Renal cortex interstitium (tissue), 11 donors: ENCODE data around the gene IKZF2. TPM values are rescaled to one million over a fixed set of nuclear protein-coding genes. Genes with fewer than 3 reads are reported as not detected.

Experiments used
- DNase-seq, 11 donors: peaks; one replicate each; pipeline ENCODE4 v3.0.0-alpha.2; 2013; ENCODE audit warnings: low read depth in 9 of 11, low spot score in 4 of 11; ENCODE audit errors: extremely low read depth in 1 of 11
- polyA plus RNA-seq, 3 donors: library from polyadenylated mRNA; unstranded; fragments of 120-200 nt; gene quantifications; one replicate each; pipeline ENCODE4 v1.2.1, GENCODE V29; 2013; ENCODE audit not compliant: insufficient read length in 3 of 3

IKZF2 gene
- polyA plus RNA-seq, 3 donors: 6.5 to 9.6 (median 7.9) TPM

- DNase-seq: no peak
Measured at GRCh38 chr2:212949786-212950185, 201.6 kb downstream of the IKZF2 start.

Other genes with a start within 250 kb of the IKZF2 start
- gene SPAG16, start 132.9 kb upstream of the IKZF2 start, polyA plus RNA-seq: 10 to 100 TPM; 59.5 to 73.2 (median 60.7) TPM